Measurements from ENCODE around the gene CCL7.

DNA sequence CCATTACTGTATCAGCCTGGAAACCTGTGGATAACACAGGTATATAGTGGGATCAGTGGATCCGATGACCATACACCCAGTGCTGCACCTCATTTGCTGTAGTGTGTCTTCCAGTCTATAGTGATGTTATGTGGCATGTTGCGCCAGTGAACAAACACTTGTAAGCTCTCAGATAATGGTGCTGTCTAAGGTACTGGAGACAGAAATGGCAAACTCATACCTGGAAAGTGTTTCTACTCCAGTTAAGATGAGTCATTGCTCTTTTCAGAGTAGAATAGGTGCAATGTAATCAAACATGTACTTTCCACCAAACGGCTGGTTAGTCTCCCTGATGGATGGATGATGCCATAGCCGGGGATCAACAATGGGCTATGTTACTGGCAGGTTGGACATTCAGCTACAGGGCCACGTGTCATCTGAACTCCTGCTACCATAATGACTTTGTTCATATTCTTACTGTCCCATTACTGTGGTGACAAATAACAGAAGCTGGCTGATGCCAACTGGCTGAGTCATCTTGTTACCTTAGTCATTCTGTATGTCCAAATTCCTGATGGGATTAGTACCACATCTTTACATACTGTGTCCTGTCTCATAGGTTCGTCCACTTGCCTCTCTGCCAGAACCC is 21.8 kb downstream of the CCL7 start:
- no peak for TF ChIP-seq POLR2AphosphoS5 (IDR thresholded peaks at IDR 0.05; ENCODE audit: low read depth, low read length)
- no peak for TF ChIP-seq TAF1 (IDR thresholded peaks at IDR 0.05; ENCODE audit: low read depth, low read length)

Data from GM12891 (cell line).